Endothelial cell of umbilical vein (primary cell): Measurements from ENCODE around the gene CELSR3. TPM values are rescaled to one million over a fixed set of nuclear protein-coding genes. Genes with fewer than 3 reads are reported as not detected.

Source experiments
- Bru-seq: library from RNA; stranded (reverse); fragments of 400-500 nt; gene quantifications from one replicate; lab custom pipeline; 2021; lab: Mats Ljungman, UMichigan
- BruChase-seq, 2 experiments: library from RNA; stranded (reverse); fragments of 400-500 nt; gene quantifications; one replicate each; lab custom pipeline; 2021; lab: Mats Ljungman, UMichigan
- BruUV-seq: library from RNA; stranded (reverse); fragments of 400-500 nt; replicated peaks from 2 replicates; lab custom pipeline; 2021; lab: Mats Ljungman, UMichigan
- CTCF ChIA-PET: fragments of 300-600, 350-600 bp; sonication (Branson Sonifier 250); formaldehyde crosslinking; loops from one replicate; lab custom pipeline; 2021; ENCODE audit warnings: antibody characterized with exemption, inconsistent platforms; lab: Charles Lee
- POLR2A ChIA-PET: fragments of 300-600, 350-600 bp; sonication (Branson Sonifier 250); formaldehyde crosslinking; loops from one replicate; lab custom pipeline; 2021; ENCODE audit warnings: antibody characterized with exemption, inconsistent platforms; lab: Charles Lee
- DNase-seq: peaks from one replicate; pipeline ENCODE4 v3.0.0-alpha.2; 2011; ENCODE audit warnings: low read depth, low spot score
- FAIRE-seq: peaks from 2 replicates; lab custom pipeline; 2011; peaks lifted over from hg19 to GRCh38; lab: Jason Lieb, UNC
- H2AFZ ChIP-seq: 2 replicates; pipeline ENCODE4 v1.6.0; 2012; ENCODE audit warnings: low read depth, low read length, control low read depth, inconsistent platforms
- H3K27ac ChIP-seq: 2 replicates; pipeline ENCODE4 v1.5.1; 2011; ENCODE audit warnings: low read depth, mild to moderate bottlenecking, control low read depth, low read length, moderate library complexity; ENCODE audit not compliant: insufficient read depth
- H3K27me3 ChIP-seq, 2 experiments: 2 replicates each; pipeline versions ENCODE4 v1.6.0 to v1.6.1; 2011; ENCODE audit warnings: low read length in 2 of 2, mixed read lengths in 1 of 2; ENCODE audit not compliant: control insufficient read depth in 2 of 2, insufficient read depth in 2 of 2
- H3K36me3 ChIP-seq, 2 experiments: 2 replicates in 1 of 2; 3 replicates in 1 of 2; pipeline ENCODE4 v1.5.1; 2011; ENCODE audit warnings: low read length in 2 of 2, mild to moderate bottlenecking in 1 of 2, moderate library complexity in 1 of 2; ENCODE audit not compliant: control insufficient read depth in 2 of 2, insufficient read depth in 2 of 2; ENCODE audit errors: extremely low read depth in 1 of 2
- H3K4me1 ChIP-seq: 3 replicates; pipeline ENCODE4 v1.5.1; 2011; ENCODE audit warnings: mild to moderate bottlenecking, low read length; ENCODE audit not compliant: control insufficient read depth, insufficient read depth; ENCODE audit errors: extremely low read depth
- H3K4me2 ChIP-seq: 2 replicates; pipeline ENCODE4 v1.6.1; 2011; ENCODE audit warnings: low read length, control low read depth, mixed read lengths; ENCODE audit not compliant: insufficient read depth
- H3K4me3 ChIP-seq, 3 experiments: fragments of 200-600 bp in 1 of 3; sonication (generic), shearing (Covaris generic) in 1 of 3; replicated peaks in 1 of 3; 2 replicates each; pipeline ENCODE4 v1.5.1; 2011 to 2016; ENCODE audit warnings: control low read depth in 3 of 3, low read length in 3 of 3, mild to moderate bottlenecking in 2 of 3, inconsistent platforms in 1 of 3, low read depth in 1 of 3, moderate library complexity in 1 of 3; ENCODE audit not compliant: insufficient read depth in 1 of 3
- H3K79me2 ChIP-seq: 2 replicates; pipeline ENCODE4 v1.6.0; 2012; ENCODE audit warnings: low read length, inconsistent platforms; ENCODE audit not compliant: control insufficient read depth, insufficient read depth
- H3K9ac ChIP-seq: replicated peaks from 2 replicates; pipeline ENCODE3; 2011; ENCODE audit warnings: low read length, control low read depth; ENCODE audit not compliant: insufficient read depth; ENCODE audit errors: extremely low read depth
- H3K9me1 ChIP-seq: replicated peaks from 3 replicates; pipeline ENCODE4 v1.6.0; 2011; ENCODE audit warnings: mild to moderate bottlenecking, low read length; ENCODE audit not compliant: control insufficient read depth, insufficient read depth; ENCODE audit errors: extremely low read depth
- H3K9me3 ChIP-seq: replicated peaks from 2 replicates; pipeline ENCODE4 v1.5.1; 2012; ENCODE audit warnings: low read length, inconsistent platforms; ENCODE audit not compliant: control insufficient read depth, insufficient read depth
- H4K20me1 ChIP-seq: replicated peaks from 2 replicates; pipeline ENCODE3; 2011; ENCODE audit warnings: mild to moderate bottlenecking, low read length; ENCODE audit not compliant: control insufficient read depth, insufficient read depth; ENCODE audit errors: extremely low read depth
- EZH2 ChIP-seq: IDR thresholded peaks from 2 replicates; pipeline ENCODE4 v1.6.1; 2012; ENCODE audit warnings: borderline replicate concordance, low read depth, mild to moderate bottlenecking, moderate library complexity, low read length, inconsistent platforms; ENCODE audit not compliant: severe bottlenecking
- GATA2 ChIP-seq: IDR thresholded peaks from 2 replicates; pipeline ENCODE4 v1.7.0; 2011; ENCODE audit warnings: low read depth, mild to moderate bottlenecking, moderate library complexity, mixed read lengths, low read length; ENCODE audit not compliant: insufficient read length, insufficient read depth
- MYC ChIP-seq: IDR thresholded peaks from one replicate; pipeline ENCODE4 v1.6.1; 2011; ENCODE audit warnings: mild to moderate bottlenecking, low read depth, low read length
- POLR2A ChIP-seq: IDR thresholded peaks from 2 replicates; pipeline ENCODE4 v1.6.1; 2012; ENCODE audit warnings: low read depth, mild to moderate bottlenecking, control low read depth, low read length
- dilution Hi-C: fragments of 300-500 bp; cut with MboI; formaldehyde crosslinking; loops from one replicate; pipeline ENCODE4 v1.15.0; 2019; ENCODE audit warnings: low sequenced_read_pairs; ENCODE audit not compliant: extremely low pct_ligation_motif_present
- intact Hi-C: fragments of 100-400 bp; cut with micrococcal nuclease; formaldehyde crosslinking; loops from one replicate; pipeline ENCODE4 v1.10.0; 2022
- long read RNA-seq: library from polyadenylated mRNA; stranded (forward); transcript quantifications from one replicate; pipeline ENCODE4 v2.0.0, GENCODE V29; 2021
- polyA minus RNA-seq, 3 experiments: library from RNA; depleted of rRNA, polyadenylated mRNA; stranded (reverse); fragments of >200 nt; gene quantifications; 1 replicate in 1 of 3; 2 replicates in 2 of 3; pipeline ENCODE4 v1.2.3, GENCODE V29; 2011
- polyA plus RNA-seq, 4 experiments: library from polyadenylated mRNA; depleted of rRNA in 3 of 4; stranded (reverse) in 3 of 4; unstranded in 1 of 4; fragments of >200 nt; gene quantifications; 2 replicates each; pipeline versions ENCODE4 v1.2.1 to v1.2.3, GENCODE V29; 2011 to 2012; ENCODE audit warnings: missing spikeins in 1 of 4
- total RNA-seq: library from RNA; stranded (reverse); gene quantifications from 2 replicates; pipeline ENCODE4 v1.2.3, GENCODE V29; 2021

Gene CELSR3, protein sequence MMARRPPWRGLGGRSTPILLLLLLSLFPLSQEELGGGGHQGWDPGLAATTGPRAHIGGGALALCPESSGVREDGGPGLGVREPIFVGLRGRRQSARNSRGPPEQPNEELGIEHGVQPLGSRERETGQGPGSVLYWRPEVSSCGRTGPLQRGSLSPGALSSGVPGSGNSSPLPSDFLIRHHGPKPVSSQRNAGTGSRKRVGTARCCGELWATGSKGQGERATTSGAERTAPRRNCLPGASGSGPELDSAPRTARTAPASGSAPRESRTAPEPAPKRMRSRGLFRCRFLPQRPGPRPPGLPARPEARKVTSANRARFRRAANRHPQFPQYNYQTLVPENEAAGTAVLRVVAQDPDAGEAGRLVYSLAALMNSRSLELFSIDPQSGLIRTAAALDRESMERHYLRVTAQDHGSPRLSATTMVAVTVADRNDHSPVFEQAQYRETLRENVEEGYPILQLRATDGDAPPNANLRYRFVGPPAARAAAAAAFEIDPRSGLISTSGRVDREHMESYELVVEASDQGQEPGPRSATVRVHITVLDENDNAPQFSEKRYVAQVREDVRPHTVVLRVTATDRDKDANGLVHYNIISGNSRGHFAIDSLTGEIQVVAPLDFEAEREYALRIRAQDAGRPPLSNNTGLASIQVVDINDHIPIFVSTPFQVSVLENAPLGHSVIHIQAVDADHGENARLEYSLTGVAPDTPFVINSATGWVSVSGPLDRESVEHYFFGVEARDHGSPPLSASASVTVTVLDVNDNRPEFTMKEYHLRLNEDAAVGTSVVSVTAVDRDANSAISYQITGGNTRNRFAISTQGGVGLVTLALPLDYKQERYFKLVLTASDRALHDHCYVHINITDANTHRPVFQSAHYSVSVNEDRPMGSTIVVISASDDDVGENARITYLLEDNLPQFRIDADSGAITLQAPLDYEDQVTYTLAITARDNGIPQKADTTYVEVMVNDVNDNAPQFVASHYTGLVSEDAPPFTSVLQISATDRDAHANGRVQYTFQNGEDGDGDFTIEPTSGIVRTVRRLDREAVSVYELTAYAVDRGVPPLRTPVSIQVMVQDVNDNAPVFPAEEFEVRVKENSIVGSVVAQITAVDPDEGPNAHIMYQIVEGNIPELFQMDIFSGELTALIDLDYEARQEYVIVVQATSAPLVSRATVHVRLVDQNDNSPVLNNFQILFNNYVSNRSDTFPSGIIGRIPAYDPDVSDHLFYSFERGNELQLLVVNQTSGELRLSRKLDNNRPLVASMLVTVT (N-terminal part only)
- 0.46 and 0.71 TPM in 2 replicates for total RNA-seq
- polyA plus RNA-seq, result 0.25 and 0.32 TPM in 2 replicates
- polyA plus RNA-seq (2011; cell fraction: cytosol; rRNA removed), result 0.12 and 0.16 TPM in 2 replicates
- 0.90 and 1.2 TPM in 2 replicates for polyA plus RNA-seq (2011; cell fraction: nucleus; rRNA removed)
- 0.24 and 0.37 TPM in 2 replicates for polyA plus RNA-seq (2012)
- 0.36 and 0.76 TPM in 2 replicates for polyA minus RNA-seq
- 3.7 TPM for polyA minus RNA-seq (2011; cell fraction: cytosol; rRNA and poly(A)+ RNA removed)
- polyA minus RNA-seq (2011; cell fraction: nucleus; rRNA and poly(A)+ RNA removed), result 0.82 and 1.0 TPM in 2 replicates
- Bru-seq, nascent RNA, result percentile 15 among the genes with signal in this experiment
- percentile 28 among the genes with signal in this experiment for BruChase-seq, experiment 1, labeled RNA remaining after a 6-hour chase
- BruChase-seq, experiment 2, labeled RNA remaining after a 2-hour chase, result percentile 22 among the genes with signal in this experiment
- long read RNA-seq, result 0 reads

DNA sequence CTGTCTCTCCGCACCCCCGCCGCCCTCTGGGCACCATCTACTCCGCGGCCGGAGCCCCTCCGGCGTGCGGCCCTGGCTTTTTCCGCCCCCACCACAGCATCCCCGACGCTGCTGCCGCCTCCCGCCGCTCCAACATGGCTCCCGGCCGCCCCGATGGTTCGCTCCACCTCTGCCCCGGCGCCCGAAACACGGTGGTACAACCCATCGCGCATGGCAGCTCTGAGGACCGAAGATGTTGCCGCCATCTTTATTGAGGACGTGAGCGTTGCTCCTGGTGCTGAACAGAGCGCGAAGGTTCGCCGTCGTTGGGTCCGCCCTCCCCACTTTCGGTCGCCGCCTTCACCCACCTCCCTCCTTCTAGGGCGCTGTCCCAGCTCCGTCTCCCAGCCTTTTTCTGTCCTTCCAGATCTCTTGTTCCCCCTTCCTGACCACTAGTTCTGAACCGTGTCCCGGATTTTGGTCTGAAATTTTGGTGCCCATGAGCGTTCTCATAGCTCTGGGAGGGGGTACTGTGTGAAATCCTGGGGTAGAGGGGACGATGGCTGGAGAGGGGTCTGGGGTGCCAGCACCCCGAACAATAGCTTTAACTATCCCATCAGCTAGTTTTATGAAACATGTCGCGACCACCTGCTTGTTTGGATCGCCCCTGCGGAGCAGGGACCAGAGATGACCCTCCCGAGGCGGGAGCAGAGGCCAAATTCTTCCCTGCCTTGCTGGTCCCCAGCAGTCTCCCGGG is at the start of gene CELSR3:
Gene CELSR3 (minus strand): TSS at position 134 of the 736 bp plus-strand sequence. CDS start 252 bp downstream, outside the sequence.
- Histone ChIP-seq H3K9me3 (no peaks in the 10 kb centered on the region), H4K20me1 (no peaks in the 10 kb centered on the region), H3K4me2 (peak within 1 kb of the TSS; percentile 60), H3K27me3 (peaks cover 8 to 10% of the 10 kb centered on the region in 2 experiments), H3K27ac (peak within 1 kb of the TSS; percentile 72), H2AFZ (peak within 1 kb of the TSS; percentile 77), H3K4me3 (peak within 1 kb of the TSS; percentile 28 to 42 (median 28)), H3K9me1 (no peaks in the 10 kb centered on the region), H3K4me1 (peaks cover 6% of the 10 kb centered on the region), H3K36me3 (no peaks in the 10 kb centered on the region), H3K9ac (peak within 1 kb of the TSS; percentile 59), H3K79me2 (no peaks in the 10 kb centered on the region)
- dilution Hi-C loops (no loop called here), intact Hi-C loops (loop anchor here (1.0 kb wide), 1 partner anchor 28 kb away; the partner anchor contains the start of gene SLC26A6)
- TF ChIP-seq MYC (no peak), POLR2A (no peak), GATA2 (no peak), EZH2 (peak; percentile 60)
- peak; percentile 47 for DNase-seq
- BruUV-seq, result TSS peak; percentile 71
- POLR2A ChIA-PET, result interaction anchor here (1.3 kb wide), 1 partner anchor 106 kb away, joined by 3 read pairs; the partner anchor contains the start of gene PFKFB4
- CTCF ChIA-PET, result interaction anchor here (0.8 to 3.5 kb wide), 9 partner anchors 11 to 226 kb away, joined by 3 to 20 read pairs (median 4); partner anchors contain the start of genes IP6K2, NCKIPSD, SLC26A6 and UQCRC1
- FAIRE-seq, result peak; percentile 80
